GM21619 (cell line): ENCODE results near the gene BRD1.
A peak's percentile ranks its signal among the peaks of the same experiment; 100 is the strongest.
"Not testable (repeated sequence)": the region's sequence is repeated elsewhere in the genome, so short reads cannot be mapped to it uniquely, and the experiment has no call there.

Source experiments
- ATAC-seq: cut with Tn5 transposase; IDR thresholded peaks from one replicate; pipeline ENCODE4 v1.9.1; 2021; ENCODE audit not compliant: unreplicated experiment

The BRD1 gene

DNA sequence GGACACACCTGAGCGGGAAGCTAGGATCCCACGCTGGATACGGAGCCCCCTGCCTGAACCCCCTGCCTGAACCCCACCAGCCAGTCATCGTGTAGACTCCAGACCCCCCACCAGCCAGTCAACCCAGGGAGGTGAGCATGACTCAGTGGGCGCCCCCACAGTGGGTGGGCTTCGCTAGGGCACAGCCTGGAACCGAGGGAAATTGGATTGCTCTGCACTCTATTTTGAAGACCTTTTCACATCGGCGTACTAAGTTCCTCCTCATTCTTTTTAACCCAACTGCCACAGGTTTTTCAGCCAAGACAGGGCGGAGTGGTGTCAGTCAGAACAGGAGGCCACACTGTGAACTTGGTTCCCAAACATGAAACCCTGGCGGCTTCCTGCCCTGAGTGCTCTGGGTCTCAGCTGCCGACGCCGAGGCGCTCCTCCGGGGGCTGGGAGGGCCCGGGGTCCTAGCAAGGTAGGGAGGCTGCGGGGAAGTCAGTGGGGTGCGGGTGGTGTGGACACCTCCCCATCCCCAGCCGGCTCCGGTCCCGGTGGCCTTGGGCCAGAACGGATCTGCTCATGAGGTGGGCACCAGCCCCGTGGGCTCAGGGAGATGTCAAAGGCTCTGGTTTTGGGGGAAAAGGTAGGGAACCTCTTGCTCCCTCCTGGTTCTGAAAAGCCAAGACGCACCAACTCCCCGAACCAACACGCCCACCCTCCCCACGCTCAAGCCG lies 57.0 kb downstream of the BRD1 start:
- ATAC-seq = no peak

DNA sequence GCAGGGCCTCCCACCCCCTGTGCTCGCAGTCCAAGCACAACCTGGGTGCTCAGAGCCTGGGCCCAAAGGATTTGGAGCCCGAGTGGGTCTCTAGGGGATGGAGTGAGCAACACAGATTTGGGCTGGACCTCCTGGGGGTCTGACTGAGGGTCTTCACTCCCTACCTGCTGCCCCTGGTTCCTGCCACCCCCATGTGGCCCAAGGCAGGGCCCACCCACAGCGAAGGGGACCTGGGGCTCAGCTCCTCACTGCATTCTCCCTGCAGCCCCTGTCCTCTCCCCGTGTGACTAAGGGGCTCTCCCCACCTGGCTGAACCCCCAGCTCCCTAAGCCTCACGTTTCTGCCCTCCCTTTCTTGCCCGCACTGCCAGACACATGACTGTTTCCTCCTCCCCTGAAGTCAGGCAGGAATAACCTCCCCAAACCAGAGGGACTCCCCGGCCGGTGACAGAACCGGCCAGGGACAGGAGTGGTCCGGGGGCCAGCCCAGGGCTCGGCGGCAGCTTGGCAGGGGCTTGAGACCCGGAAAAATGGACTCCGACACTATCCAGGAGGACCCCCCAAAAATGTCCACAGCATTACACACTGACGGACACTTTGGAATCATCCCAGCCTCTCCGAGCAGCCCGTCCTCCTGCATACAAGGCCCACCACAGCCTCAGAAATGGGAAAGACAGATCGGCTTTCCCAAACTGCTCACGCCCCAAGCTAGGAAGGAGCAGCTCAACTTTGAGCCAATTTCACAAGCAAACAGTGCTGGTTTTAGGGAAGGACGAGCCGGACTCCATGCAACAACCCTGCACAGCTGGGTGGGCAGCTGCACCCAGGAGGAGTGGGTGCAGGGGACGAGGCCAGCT lies 57.8 kb downstream of the BRD1 start:
- no peak for ATAC-seq

DNA sequence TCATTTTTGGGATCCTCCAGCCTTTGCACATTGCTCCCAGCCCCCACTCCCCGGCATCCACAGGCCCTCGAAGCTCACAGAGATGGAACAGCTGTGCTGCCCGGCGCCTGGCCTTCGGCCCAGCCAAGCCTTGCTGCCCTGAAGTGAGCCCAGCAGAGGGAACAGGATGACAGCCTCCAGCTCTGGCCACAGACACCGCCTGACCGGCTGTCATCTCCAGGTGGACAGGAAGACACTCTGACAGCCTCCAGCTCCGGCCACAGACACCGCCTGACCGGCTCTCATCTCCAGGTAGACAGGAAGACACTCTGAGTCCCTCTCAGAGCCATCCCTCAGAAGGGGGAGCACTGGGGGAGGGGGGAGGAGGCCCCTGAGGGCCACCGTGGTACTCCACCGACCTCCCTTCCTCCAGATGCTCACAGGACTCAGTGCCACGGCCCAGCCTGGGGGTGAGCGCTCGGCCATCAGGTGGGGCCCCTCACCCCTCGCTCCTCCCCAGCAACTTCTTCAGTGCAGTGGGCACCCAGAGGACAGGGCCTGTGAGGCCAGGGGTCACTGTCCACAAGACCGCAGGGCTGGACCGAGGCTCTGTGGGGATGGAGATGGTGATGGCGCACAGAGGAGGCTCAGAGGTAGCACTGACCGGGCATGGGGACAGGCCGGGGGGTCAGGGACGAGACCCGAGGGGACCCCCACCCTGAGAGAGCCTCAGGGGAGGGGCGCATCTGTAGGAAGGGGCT lies 58.6 kb downstream of the BRD1 start:
- ATAC-seq = no peak

DNA sequence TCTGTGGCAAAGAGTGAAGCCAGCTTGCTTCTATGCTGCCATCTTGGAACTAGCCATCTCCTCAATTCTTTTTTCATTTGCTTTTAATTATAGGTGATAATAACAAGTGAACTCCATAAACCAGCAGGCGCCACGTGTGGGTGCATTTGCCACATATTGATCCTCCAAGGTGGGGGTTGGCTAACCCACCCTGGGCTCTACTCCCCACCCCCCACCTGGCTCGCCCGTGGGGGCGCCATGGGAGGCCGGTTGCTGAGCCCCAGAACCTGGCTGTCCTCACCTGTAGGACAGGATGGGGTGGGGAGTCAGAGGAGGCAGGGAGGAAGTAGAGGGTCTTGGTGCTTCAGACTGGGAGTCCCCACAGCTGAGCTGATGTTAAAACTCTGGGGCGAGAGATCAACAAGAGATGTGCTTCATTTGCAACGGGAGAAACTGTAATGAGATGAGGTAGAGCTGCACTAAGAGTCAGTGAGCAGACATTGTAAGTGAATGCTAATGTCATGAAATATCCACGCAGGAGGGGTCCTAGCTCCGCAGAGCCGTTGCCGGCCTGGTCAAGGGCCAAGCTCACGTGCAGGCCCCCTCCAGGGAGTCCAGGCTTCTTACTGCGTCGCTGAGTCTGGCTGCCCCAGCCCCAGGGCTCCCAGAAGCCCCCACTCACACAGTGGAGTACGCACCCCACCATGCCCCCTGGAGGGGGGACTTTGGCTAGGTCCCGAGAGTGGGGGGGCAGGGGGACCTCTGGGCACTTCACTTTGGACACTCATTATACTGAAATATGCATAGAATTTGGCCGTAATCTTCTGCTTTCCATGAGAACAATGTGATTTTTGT lies 59.4 kb downstream of the BRD1 start:
- ATAC-seq = no peak

DNA sequence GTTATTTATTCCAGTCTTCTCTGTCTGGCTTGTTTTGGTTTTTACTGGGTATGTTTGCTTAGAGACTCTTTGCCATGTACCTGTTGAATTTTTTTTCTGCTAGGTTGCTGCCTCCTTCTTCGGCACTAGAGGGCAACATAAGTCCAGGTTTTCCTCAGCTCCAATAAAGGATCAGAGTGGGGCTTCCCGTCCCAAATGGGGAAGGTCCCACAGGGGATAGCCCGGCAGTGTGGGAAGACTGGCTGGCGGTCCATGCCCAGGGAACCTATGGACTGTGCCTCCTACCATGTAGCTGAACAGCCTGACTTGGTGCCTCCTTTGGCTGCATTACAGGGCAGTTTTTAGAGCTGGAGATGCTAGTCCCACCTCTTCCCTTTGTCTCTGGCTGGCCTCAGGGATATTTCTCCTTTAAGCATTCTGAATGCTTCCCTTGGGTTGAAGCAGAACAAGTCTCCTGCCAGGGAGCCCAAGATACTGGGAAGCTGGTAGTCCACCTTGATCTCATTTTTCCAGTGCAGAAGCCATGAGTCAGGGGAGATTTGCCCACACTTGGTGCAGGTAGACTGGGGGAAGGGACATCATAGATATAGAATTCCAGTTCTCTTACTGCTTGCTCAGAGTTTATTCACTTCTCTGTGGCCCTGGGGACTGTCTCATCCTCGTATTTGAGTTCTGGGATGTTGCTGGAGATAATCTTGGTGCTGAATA lies 60.2 kb downstream of the BRD1 start:
- no peak for ATAC-seq

DNA sequence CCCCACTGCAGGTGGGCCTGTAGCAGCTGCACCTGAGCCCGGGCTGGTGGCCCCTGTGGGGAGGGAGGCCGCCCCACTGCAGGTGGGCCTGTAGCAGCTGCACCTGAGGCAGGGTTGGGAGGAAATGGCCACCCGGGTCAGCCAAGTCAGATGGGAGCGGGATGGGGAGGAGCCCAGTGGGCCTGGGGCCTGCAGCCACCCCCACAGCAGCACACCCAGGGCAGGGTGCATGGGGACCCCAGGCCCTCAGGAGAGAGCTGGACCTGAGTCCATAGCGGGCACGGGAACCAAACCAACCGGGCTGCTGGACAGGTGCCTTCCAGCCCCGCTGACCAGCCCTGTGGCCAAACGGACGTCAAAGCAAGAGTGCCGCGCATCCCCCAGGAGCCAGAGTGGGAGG lies 61.7 kb downstream of the BRD1 start:
- no peak for ATAC-seq

DNA sequence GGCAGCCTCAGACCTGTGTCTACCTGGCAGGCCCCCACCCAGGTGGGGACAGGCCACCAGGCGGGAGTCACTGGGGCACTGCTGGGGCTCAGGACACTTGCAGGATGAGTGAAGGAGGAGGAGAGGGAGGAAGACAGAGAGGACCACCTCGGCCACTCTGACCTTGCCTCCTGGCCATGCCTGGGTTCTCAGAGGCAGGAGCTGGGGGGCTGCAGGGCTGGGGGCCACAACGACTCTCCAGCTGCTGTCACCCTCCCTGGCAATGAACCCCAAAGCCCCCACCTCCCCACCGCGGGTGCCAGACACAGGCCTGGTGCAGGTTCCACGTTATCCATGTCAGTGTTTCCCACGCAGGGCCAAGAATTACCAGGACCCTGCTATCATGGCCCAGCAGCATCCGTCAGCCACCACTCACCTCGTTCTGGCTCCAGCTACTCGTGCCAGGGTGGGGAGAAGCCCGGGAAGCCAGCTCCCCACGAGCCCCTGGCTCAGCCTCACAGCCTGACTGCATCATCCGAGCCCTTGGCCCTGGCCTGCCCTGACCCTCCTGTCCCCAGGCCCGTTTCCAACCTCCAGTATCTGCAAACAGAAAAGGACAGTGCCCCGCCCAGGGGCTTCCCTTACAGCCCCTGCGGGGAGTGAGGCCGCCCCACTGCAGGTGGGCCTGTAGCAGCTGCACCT lies 62.4 kb downstream of the BRD1 start:
- no peak for ATAC-seq

DNA sequence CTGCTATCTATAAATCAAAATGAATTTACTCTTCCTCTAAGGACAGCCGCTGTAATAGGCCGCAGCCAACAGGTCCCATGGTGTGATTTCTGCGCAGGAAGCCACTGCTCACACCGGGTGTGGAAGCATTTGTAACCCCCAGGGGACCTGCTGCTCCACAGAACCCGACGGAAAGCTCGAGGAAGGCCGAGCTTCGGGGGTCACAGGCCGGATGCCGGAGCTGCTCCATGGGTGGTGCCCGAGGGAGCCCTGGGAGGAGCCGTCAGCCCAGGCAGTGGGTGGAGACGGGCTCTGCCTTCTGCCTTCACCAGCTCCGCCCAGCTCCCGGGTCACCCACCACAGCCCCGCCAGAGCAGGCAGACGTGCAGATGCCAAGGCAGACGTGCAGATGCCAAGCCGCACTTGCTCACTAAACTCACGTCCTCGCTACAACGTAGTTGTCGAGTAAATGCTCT lies 63.5 kb downstream of the BRD1 start:
- ATAC-seq = no peak

DNA sequence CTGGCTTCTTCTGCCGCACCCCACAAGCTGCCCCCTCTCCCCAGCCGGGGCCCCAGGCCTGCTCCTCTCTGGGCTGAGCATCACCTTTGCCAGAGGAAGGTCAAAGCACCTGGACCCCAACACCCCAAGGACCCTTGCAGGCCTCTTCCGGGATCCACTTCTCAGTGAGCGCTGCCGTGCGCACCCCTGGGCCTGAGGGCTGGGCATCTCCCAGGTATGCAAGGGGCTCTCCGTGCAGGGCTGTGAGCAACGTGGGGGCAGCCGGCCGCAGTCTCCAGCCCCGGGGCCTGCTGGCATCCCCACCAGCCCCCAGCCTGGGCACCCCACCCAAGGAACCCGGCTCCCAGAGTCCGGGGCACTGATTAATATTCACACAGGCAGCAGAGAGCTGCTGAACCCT lies 64.0 kb downstream of the BRD1 start:
- ATAC-seq = no peak

DNA sequence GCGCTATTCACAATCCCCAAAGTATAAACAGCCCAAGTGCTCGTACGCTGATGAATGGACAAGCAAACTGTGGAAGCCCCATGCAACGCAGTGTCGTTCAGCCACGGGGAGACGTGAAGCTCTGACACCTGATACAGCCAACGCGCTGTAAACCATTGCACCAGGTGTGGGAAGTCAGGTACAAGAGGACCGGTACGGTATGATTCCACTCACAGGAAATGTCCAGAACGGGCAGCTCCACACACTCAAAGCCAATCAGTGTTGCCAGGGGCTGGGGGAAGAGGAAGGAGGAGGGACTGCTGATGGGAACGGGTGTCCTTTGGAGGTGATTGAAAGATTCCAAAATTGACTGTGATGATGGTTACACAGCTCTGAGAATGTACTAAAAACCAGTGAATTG lies 64.5 kb downstream of the BRD1 start:
- no peak for ATAC-seq

DNA sequence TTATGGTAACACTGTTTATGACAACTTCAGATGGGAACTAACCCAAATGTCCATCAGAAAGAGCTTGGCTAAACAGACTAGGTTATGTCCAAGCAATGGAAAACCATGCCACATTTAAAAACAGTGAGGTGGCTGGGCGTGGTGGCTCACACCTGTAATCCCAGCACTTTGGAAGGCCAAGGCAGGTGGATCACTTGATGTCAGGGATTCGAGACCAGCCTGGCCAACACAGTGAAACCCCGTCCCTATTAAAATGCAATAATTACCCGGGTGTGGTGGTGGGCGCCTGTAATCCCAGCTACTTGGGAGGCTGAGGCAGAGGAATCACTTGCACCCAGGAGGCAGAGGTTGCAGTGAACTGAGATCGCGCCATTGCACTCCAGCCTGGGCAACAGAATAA lies 65.1 kb downstream of the BRD1 start:
- ATAC-seq = not testable (repeated sequence)

DNA sequence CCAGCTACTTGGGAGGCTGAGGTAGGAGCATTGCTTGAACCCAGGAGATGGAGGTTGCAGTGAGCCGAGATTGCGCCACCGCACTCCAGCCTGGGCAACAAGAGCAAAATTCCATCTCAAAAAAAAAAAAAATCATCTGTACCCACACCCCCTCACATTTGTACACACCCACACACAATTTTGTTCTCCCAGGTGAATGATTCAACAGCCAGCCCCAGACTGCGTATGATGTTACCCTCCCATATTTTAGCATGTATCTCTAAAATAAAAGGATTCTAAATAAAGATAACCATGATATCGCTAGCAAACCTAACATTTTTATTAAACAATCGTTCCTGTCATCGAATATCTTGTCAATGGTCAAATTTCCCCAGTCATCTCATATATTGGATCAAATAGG lies 65.8 kb downstream of the BRD1 start:
- ATAC-seq = no peak

DNA sequence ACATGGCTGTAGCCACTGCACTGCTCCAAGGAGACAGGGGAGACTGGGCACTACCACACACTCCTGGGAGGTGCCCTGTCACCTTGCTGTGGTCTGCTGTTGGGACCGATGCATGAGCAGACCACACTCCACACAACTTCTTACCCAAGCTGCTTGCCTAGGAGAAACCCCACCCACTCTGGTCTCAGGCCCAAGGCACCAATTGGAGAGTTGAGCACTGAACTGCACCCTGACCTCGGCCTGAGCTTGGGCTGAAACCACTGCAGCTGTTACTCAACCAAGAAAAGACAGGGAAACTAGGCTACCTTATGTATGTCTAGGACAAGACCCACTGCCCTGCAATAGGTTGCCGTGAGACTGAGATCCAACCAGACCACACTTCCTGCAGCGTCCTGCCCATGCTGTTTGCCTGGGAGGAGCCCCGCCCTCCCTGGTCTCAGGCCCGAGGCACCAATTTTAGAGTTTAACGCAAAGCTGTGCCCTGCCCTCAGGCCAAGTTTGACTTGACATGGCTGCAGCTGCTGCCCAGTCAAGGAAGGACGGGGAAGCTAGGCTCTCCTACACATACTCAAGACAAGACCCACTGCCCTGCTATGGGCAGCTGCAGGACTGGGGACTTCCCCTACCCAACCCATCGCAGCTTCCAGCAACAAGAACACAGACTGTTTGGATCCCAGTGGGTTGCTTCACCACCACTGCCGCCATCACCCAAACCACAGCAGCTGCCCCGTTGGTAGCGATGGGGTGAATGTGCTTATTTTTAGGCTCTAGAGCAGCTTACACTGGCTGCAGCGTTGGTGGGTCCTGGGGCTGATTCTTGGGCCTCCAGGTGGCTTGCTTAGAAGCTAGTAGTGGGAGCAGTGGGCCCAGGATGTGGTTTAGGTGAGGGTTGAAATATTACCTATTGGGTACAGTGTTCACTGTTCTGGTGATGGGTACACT lies 66.8 kb downstream of the BRD1 start:
- ATAC-seq = peak; percentile 71

DNA sequence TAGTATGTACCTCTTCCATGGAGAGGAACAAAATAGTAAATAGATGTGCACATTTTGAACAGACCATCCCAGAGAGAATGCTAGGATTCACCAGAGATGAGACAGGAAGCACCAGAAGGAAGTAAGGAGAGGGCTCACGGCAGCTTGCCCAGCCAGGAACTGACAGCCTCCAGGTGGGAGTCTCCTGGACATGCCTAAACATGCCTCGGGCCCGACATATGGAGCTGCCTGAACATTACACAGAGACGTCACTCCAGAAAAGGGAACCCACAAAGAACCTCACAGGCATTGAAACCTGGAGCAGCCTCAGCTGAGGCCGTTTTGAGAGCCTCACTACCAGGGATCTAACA lies 67.4 kb downstream of the BRD1 start:
- ATAC-seq = no peak

DNA sequence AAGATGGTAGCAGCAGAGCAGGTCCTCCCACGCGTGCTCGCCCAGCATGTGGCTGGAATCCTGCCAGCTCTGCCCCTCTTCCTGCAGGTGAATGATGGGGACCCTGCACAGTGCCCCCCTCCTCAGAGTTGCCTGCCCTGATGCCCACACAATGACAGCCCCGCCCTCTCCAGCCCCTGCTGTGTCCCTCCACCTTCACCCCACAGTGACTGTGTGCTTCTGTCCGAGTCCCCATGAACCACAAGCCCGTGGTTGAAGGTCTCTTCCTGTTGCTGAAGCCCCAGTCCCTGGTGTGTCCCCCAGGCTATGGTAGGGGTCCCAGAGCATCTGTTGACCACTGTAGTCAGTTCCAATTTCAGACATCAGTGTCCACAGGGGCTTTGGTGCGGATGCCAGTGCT lies 71.0 kb downstream of the BRD1 start:
- ATAC-seq = no peak

DNA sequence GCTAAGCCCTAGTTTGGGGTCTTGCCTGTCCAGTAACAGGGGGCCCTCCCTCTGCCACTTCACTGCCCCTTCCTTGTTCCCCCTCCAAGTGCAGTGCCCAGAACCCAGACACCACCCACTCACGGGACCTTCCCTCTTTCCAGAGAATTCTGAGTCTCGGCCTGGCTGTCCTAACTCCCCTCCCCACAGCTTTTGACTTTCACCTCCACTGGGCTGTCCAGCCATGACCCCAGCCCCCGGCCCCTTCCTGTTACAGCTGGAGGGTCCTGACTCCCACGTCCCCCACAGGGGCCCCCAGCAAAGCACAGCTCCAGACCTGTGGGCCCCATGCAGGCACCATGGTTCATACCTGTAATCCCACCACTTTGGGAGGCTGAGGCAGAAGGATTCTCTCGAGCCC lies 71.5 kb downstream of the BRD1 start:
- ATAC-seq = no peak

DNA sequence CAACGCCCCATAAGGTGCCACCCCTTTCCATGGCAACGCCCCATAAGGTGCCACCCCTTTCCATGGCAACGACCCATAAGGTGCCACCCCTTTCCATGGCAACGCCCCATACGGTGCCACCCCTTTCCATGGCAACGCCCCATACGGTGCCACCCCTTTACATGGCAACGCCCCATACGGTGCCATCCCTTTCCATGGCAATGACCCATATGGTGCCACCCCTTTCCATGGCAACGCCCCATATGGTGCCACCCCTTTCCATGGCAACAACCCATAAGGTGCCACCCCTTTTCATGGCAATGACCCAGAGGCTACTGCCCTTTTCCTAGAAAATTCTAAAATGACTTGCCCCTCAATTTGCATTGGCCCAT lies 72.1 kb downstream of the BRD1 start:
- ATAC-seq = no peak

DNA sequence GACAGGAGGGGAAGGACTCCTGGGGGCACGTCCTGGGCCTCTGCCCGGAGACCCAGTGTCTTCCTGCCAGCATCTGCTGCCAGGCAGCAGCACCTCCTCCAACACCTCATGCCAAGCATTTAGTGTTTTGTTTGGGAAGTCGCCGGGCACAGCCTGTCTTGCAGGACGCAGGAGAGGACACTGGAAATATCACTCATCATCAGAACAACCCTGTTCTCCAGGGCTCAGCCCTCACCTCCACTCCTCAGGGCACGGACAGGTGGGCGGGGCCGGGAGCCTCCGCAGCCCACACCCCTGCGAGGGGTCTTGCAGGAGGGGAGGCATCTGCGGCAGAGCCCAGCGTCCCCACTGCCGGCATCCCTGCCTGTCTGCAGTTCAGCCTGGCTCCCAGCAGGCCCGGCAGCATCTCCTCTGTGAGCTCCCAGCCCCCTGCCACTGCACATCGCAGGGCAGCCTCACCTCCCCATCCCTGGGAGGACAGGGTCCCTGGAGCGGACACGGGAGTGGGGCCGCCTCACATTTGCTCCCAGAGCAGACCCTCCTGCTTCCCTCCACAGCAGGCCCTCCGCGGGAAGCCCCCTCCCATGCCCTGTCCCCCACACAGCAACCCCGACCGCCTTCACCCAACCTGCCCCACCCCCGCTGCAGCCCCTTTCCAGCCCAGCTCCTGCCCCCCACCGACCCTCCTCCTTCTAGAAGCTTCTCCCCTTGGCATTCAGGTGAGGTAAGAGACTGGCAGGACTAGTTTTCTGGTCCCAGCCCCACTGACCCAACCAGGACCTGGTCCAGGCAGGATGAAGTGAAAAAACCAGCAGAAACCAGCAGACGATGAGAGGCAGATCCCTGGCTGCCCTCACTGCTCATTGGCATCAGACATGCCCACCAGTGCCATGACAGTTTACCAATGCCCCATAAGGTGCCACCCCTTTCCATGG lies 72.7 kb downstream of the BRD1 start:
- ATAC-seq = no peak
